Measurements from ENCODE around the gene RYR1. TPM values are rescaled to one million over a fixed set of nuclear protein-coding genes. Genes with fewer than 3 reads are reported as not detected.
"Not testable (repeated sequence)": the region's sequence is repeated elsewhere in the genome, so short reads cannot be mapped to it uniquely, and the experiment has no call there.

Gene RYR1
- total RNA-seq, 1 experiment from 2014 or later: not detected

DNA sequence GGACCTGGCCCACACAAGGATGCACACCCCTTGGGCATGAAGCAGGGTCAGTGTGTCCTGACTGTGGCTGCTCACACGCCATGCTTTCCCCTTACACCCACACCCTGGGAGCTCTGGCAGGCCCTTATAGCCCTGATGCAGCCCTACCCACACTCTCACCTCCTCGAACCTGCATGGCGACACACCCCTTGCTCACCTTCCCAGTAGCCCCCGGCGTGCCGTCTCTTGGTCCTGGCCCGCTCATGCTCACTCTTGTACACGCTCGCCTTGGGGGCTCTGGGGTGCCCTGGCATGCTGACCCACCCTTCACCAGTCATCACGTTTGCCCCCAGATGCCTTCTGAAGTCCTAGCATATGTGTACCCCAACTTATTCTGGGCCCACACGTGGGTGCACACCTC is 128.2 kb downstream of the RYR1 start:
- DNase-seq (ENCODE audit: low read depth in 1 of 2, low spot score in 2 of 2): no peak

DNA sequence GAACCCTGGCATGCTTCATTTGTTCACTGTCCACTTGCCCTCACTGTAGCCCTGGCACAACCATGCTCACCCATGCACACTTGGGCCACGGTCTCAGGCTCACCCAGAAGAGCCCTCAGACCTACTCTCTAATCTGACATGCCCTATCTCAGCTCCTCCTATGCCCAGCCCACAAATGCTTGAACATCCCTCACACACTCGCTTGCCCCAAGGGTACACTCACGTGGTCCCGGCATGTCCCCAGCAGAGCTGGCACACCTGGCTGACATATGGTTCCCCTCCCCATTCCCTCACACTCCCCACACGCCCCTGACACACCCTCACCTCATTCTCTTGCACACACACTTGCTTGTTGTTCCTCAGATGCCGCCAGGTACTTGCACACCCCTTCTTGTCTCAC is 128.6 kb downstream of the RYR1 start:
- no peak for DNase-seq (ENCODE audit: low read depth in 1 of 2, low spot score in 2 of 2)
- Histone ChIP-seq H3K4me1 (replicated peaks) (no peaks in the 10 kb centered on the region), H3K27ac (no peak overlapping the region), H3K36me3 (no peaks in the 10 kb centered on the region), H3K9me3 (replicated peaks) (no peaks in the 10 kb centered on the region), H3K27me3 (replicated peaks) (peaks cover 26% of the 10 kb centered on the region), H3K4me3 (no peak overlapping the region)

More for the DNA sequence above, 128.2 kb downstream of the RYR1 start:
- Histone ChIP-seq H3K36me3 (no peaks in the 10 kb centered on the region), H3K4me1 (replicated peaks) (no peaks in the 10 kb centered on the region), H3K27me3 (replicated peaks) (peaks cover 24% of the 10 kb centered on the region), H3K27ac (no peak overlapping the region), H3K9me3 (replicated peaks) (no peaks in the 10 kb centered on the region), H3K4me3 (no peak overlapping the region)

DNA sequence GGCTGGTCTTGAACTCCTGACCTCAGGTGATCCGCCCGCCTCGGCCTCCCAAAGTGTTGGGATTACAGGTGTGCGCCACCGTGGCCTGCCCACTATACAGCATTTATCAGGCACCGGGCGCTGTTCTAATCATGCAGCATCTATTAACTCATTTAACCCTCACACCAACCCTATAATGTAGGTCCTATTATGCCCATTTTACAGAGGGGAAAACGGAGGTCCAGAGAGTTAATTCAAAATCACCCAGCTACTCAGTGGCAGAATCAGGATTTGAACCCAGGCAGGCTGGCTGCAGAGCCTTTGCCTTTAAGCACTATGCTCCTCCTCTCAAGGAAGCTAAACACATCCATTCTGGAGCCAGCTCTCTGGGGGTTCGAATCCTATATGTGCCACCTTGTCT is 130.0 kb downstream of the RYR1 start:
- H3K4me1 ChIP-seq (replicated peaks): no peaks in the 10 kb centered on the region

DNA sequence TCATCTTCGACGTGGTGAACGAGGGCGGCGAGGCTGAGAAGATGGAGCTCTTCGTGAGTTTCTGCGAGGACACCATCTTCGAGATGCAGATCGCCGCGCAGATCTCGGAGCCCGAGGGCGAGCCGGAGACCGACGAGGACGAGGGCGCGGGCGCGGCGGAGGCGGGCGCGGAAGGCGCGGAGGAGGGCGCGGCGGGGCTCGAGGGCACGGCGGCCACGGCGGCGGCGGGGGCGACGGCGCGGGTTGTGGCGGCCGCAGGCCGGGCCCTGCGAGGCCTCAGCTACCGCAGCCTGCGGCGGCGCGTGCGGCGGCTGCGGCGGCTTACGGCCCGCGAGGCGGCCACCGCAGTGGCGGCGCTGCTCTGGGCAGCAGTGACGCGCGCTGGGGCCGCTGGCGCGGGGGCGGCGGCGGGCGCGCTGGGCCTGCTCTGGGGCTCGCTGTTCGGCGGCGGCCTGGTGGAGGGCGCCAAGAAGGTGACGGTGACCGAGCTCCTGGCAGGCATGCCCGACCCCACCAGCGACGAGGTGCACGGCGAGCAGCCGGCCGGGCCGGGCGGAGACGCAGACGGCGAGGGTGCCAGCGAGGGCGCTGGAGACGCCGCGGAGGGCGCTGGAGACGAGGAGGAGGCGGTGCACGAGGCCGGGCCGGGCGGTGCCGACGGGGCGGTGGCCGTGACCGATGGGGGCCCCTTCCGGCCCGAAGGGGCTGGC is 131.6 kb downstream of the RYR1 start:
- Histone ChIP-seq H3K4me3 (no peak overlapping the region), H3K9me3 (replicated peaks) (no peaks in the 10 kb centered on the region), H3K36me3 (no peaks in the 10 kb centered on the region), H3K4me1 (replicated peaks) (no peaks in the 10 kb centered on the region), H3K27ac (no peak overlapping the region), H3K27me3 (replicated peaks) (peaks cover 31% of the 10 kb centered on the region)
- no peak for DNase-seq (ENCODE audit: low read depth in 1 of 2, low spot score in 2 of 2)

More for the DNA sequence above, 130.0 kb downstream of the RYR1 start:
- no peaks in the 10 kb centered on the region for H3K36me3 ChIP-seq
- H3K27ac ChIP-seq: no peak overlapping the region
- H3K27me3 ChIP-seq (replicated peaks): peaks cover 26% of the 10 kb centered on the region
- no peak overlapping the region for H3K4me3 ChIP-seq
- DNase-seq (ENCODE audit: low read depth in 1 of 2, low spot score in 2 of 2): no peak
- H3K9me3 ChIP-seq (replicated peaks): no peaks in the 10 kb centered on the region

DNA sequence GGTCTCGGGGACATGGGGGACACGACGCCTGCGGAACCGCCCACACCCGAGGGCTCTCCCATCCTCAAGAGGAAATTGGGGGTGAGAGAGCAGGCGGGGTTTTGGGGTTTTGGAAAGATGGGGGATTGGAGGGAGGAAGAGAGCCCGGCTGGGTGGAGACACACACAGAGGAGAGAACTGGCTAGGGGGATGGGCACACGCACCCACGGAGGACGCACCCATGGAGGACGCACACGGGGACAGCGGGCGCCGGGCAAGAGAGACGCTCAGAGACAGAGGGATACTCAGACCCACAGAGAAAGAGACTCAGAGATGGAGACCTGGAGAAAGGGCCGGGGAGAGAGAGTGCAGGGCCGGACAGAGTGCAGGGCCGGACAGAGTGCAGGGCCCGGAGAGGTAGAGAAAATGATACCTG is 132.2 kb downstream of the RYR1 start:
- Histone ChIP-seq H3K36me3 (no peaks in the 10 kb centered on the region), H3K27ac (no peak overlapping the region), H3K4me3 (no peak overlapping the region), H3K27me3 (replicated peaks) (peaks cover 31% of the 10 kb centered on the region), H3K9me3 (replicated peaks) (no peaks in the 10 kb centered on the region), H3K4me1 (replicated peaks) (no peaks in the 10 kb centered on the region)
- no peak for DNase-seq (ENCODE audit: low read depth in 1 of 2, low spot score in 2 of 2)

DNA sequence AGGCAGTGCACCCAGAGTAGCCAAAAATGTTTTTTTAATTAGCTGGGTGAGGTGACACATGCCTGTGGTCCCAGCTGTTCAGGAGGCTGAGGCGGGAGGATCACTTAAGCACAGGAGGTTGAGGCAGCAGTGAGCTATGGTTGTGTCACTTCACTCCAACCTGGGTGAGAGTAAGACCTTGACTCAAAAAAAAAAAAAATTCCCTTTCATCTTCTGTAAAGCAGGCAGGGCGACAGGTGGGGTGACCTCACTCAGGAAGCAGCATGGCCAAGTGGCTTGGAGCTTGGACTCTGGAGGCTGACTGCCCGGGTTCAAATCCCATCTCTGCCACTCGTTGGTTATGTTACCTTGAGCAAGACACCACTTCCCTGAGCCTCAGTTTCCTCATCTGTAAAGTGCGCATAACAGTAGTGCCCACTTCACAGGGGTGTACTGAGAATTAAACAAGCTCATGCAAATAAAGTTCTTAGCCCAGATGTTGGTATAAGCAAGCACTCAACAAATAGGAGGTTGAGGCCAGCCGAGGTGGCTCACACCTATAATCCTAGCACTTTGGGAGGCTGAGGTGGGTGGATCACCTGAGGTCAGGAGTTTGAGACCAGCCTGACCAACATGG is 136.0 kb downstream of the RYR1 start:
- H3K27me3 ChIP-seq (replicated peaks): peaks cover 22% of the 10 kb centered on the region
- H3K9me3 ChIP-seq (replicated peaks): no peaks in the 10 kb centered on the region
- H3K36me3 ChIP-seq: no peaks in the 10 kb centered on the region
- no peak overlapping the region for H3K27ac ChIP-seq
- H3K4me3 ChIP-seq: no peak overlapping the region
- no peak for DNase-seq (ENCODE audit: low read depth in 1 of 2, low spot score in 2 of 2)
- H3K4me1 ChIP-seq (replicated peaks): no peaks in the 10 kb centered on the region

DNA sequence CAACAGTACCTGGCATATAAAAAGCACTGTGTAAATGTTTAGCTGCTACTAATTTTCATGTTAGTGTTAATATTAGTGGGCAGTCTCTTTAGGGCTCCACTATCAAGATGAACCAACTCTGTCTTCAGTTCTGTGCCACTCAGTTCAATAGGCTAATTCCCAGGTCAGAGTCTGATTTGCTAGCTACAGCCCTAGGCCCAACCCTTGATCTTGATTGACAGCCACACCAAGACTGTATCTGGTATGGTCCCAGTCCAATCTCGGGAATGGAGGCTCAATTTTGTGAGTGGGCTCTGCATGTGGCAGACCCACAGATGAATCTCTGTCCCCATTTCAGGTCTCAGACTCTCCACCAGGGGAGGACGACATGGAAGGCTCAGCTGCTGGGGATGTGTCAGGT is 138.2 kb downstream of the RYR1 start:
- no peak for DNase-seq (ENCODE audit: low read depth in 1 of 2, low spot score in 2 of 2)
- H3K27ac ChIP-seq: no peak overlapping the region

DNA sequence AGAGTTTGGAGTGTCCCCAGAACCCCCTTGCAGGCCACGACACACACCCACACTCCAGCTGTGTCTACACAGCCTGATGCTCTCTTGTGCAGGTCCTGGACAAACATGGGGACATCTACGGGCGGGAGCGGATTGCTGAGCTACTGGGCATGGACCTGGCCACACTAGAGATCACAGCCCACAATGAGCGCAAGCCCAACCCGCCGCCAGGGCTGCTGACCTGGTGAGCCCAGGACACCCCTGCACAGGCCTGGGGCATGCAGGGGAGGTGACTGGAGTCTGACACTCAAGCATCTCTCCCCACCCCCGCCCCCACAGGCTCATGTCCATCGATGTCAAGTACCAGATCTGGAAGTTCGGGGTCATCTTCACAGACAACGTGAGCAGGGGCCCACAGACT is 144.3 kb downstream of the RYR1 start:
- DNase-seq (ENCODE audit: low read depth in 1 of 2, low spot score in 2 of 2): no peak
- no peak overlapping the region for H3K4me3 ChIP-seq

More for the DNA sequence above, 138.2 kb downstream of the RYR1 start:
- no peaks in the 10 kb centered on the region for H3K36me3 ChIP-seq
- H3K4me1 ChIP-seq (replicated peaks): no peaks in the 10 kb centered on the region
- 0 out of 2 replicates have a peak, but pooled peaks cover 8% of the 10 kb centered on the region for H3K27me3 ChIP-seq (replicated peaks)
- H3K9me3 ChIP-seq (replicated peaks): no peaks in the 10 kb centered on the region
- H3K4me3 ChIP-seq: no peak overlapping the region

DNA sequence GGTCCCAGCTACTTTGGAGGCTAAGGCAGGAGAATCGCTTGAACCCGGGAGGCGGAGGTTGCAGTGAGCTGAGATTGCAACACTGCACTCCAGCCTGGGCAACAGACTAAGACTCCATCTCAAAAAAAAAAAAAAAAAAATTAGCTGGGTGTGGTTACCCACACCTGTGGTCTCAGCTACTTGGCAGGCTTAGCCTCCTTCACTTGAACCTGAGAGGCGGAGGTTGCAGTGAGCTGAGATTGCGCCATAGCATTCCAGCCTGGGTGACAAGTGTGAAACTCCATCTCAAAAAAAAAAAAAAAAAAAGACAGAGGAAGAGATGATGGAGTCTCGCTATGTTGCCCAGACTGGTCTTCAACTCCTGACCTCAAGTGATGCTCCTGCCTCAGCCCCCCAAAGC is 145.8 kb downstream of the RYR1 start:
- H3K9me3 ChIP-seq (replicated peaks); H3K4me3 ChIP-seq; H3K36me3 ChIP-seq; H3K27ac ChIP-seq; H3K4me1 ChIP-seq (replicated peaks); DNase-seq (ENCODE audit: low read depth in 1 of 2, low spot score in 2 of 2); H3K27me3 ChIP-seq (replicated peaks): not testable (repeated sequence)

More for the DNA sequence above, 144.3 kb downstream of the RYR1 start:
- Histone ChIP-seq H3K4me1 (replicated peaks) (no peaks in the 10 kb centered on the region), H3K27me3 (replicated peaks) (peaks cover 10% of the 10 kb centered on the region), H3K9me3 (replicated peaks) (no peaks in the 10 kb centered on the region), H3K27ac (no peak overlapping the region), H3K36me3 (no peaks in the 10 kb centered on the region)

DNA sequence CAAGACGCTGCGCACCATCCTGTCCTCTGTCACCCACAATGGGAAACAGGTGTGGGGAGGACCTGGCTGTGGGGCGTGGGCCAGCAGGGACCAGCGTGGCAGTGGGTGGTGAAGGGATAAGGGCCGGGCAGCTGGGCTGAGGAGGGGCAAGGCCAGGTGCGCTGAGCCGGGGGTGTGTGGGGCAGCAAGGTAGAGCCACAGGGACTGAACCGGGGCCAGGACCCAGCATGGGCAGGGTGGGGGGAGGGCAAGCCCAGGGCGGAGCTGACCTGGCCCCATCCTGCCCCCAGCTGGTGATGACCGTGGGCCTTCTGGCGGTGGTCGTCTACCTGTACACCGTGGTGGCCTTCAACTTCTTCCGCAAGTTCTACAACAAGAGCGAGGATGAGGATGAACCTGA is 146.6 kb downstream of the RYR1 start:
- no peak for DNase-seq (ENCODE audit: low read depth in 1 of 2, low spot score in 2 of 2)
- Histone ChIP-seq H3K9me3 (replicated peaks) (no peaks in the 10 kb centered on the region), H3K27me3 (replicated peaks) (peaks cover 10% of the 10 kb centered on the region), H3K27ac (no peak overlapping the region), H3K4me3 (no peak overlapping the region), H3K36me3 (no peaks in the 10 kb centered on the region), H3K4me1 (replicated peaks) (no peaks in the 10 kb centered on the region)

DNA sequence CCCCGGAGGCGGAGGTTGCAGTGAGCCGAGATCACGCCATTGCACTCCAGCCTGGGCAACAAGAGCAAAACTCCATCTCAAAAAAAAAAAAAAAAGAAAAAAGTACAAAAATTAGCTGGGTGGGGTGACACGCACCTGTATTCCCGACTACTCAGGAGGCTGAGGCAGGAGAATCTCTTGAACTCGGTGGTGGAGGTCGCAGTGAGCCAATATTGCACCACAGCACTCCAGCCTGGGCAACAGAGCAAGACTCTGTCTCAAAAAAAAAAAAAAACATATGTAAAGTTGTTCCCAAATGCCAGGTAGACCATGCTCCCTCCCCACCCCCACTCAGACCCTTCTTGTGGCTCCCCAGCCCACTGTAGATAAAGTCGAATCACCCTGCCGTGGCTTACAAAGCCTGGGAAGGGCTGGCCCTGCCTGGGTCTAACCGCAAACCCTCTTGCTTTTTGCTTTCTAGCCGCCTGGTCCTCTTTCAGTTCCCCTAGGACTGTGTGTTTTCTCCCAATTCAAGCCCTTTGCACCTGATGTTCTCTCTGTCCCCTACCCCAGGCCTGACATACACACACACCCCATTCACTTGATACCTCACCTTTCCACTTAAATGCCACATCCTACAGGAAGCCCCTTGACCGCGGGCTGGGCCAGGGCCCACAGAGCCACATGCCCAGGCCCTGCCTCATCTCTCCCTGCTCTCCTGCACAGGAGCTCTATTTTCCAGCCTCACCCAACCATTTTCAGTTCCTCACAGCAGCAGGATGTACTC is 149.9 kb downstream of the RYR1 start:
- H3K36me3 ChIP-seq: no peaks in the 10 kb centered on the region
- no peak overlapping the region for H3K4me3 ChIP-seq
- H3K9me3 ChIP-seq (replicated peaks): no peaks in the 10 kb centered on the region
- H3K27me3 ChIP-seq (replicated peaks): peaks cover 5% of the 10 kb centered on the region
- H3K27ac ChIP-seq: no peak overlapping the region
- no peak for DNase-seq (ENCODE audit: low read depth in 1 of 2, low spot score in 2 of 2)
- no peaks in the 10 kb centered on the region for H3K4me1 ChIP-seq (replicated peaks)

DNA sequence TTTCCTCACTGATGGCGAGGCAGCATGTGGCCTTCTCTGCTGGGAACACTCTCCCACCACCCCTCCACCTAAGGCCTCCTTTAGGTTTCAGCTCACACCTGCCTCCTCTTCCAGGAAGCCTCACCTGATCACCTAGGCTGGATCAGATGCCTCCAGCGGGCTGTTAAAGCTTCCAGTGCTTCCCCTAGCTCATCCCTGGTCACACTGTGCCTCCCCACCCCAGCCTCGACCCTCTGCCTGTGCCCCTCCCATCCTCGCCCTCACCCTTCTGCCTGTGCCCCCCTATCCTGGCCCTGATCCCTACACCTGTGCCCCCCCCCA is 150.5 kb downstream of the RYR1 start:
- Histone ChIP-seq H3K27ac (no peak overlapping the region), H3K36me3 (no peaks in the 10 kb centered on the region), H3K9me3 (replicated peaks) (no peaks in the 10 kb centered on the region), H3K27me3 (replicated peaks) (no peaks in the 10 kb centered on the region; the same call in 1 of the 2 replicates), H3K4me3 (no peak overlapping the region), H3K4me1 (replicated peaks) (no peaks in the 10 kb centered on the region)
- no peak for DNase-seq (ENCODE audit: low read depth in 1 of 2, low spot score in 2 of 2)

DNA sequence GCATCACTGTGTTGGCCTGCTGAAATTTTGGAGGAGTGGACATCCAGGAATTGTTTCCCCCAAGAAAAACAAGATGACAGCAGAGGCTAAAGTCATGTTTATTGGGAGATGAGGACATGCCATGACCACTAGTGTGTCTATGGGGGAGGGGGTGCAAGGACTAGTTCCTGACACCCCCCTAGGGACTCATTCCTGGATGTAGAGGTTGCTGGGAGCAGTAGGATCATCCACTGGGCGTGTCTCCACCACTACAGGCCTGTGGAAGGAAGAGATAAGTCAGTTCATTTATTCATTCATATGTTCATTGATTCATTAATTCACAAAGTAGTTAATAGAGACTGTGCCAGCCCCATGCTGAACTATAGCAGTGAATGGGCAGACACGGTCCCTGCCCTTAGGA is 154.1 kb downstream of the RYR1 start:
- DNase-seq (ENCODE audit: low read depth in 1 of 2, low spot score in 2 of 2): no peak
- no peak overlapping the region for H3K27ac ChIP-seq
- no peaks in the 10 kb centered on the region for H3K9me3 ChIP-seq (replicated peaks)
- no peaks in the 10 kb centered on the region for H3K4me1 ChIP-seq (replicated peaks)
- no peaks in the 10 kb centered on the region for H3K36me3 ChIP-seq
- H3K4me3 ChIP-seq: no peak overlapping the region
- H3K27me3 ChIP-seq (replicated peaks): 0 out of 2 replicates have a peak, but pooled peaks cover 4% of the 10 kb centered on the region

DNA sequence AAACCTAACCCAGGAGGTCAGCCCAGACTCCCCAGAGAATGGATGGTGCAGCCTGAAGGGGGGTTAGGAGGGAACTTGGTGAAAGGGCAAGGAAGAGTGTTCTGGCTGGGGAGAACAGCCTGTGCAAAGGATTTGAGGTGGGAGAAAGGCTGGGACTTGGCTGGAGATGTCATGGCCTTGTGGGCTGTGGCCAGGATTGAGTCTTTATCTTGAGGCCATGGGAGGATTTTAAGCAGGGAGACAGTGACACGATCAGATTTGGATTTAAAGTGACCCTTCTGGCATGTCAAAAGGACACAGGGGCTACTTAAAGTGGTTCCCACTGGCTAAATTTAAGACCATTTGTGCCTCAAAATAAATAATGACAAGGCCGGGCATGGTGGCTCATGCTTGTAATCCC is 154.6 kb downstream of the RYR1 start:
- no peaks in the 10 kb centered on the region for H3K36me3 ChIP-seq
- no peak overlapping the region for H3K4me3 ChIP-seq
- H3K4me1 ChIP-seq (replicated peaks): no peaks in the 10 kb centered on the region
- H3K27me3 ChIP-seq (replicated peaks): 0 out of 2 replicates have a peak, but pooled peaks cover 4% of the 10 kb centered on the region
- DNase-seq (ENCODE audit: low read depth in 1 of 2, low spot score in 2 of 2): no peak
- H3K27ac ChIP-seq: no peak overlapping the region
- no peaks in the 10 kb centered on the region for H3K9me3 ChIP-seq (replicated peaks)
